Neural progenitor cell (in vitro differentiated cells): Measurements from ENCODE around the gene SPOCK3.

Experiments used
- CTCF ChIP-seq: fragments of 200-600 bp; sonication (generic); IDR thresholded peaks from 2 replicates; pipeline ENCODE4 v1.5.1; 2017; ENCODE audit warnings: antibody characterized with exemption, mild to moderate bottlenecking
- EZH2 ChIP-seq: fragments of 200-600 bp; sonication (generic); IDR thresholded peaks from 2 replicates; pipeline ENCODE4 v1.6.1; 2017; ENCODE audit warnings: antibody characterized with exemption, mild to moderate bottlenecking, moderate library complexity
- EZH2phosphoT487 ChIP-seq: fragments of 200-600 bp; sonication (generic); IDR thresholded peaks from 2 replicates; pipeline ENCODE4 v1.6.1; 2017; ENCODE audit warnings: antibody characterized with exemption

DNA sequence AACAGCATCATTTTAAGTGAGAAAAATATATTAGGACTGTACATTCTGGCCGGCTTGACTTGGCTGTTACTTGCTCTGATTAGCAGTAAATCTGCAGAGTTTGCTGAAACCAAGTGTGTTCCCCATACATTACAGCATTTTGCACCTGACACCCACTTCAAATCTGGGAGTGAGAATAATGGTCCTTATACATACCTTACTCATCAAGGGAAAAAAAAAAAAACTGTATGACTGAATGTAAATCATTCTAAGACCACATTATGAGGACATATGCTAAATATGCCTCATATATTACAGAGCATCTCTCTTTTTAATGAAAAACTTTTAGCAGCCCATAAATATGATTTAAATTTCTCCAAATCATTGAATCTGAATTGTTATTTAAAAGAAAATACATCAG is 406.7 kb downstream of the SPOCK3 start:
- TF ChIP-seq CTCF (no peak), EZH2 (no peak), EZH2phosphoT487 (no peak)
